Activated CD8-positive, alpha-beta T cell treated with anti-CD3 and anti-CD28 coated beads for 36 hours (primary cell): Measurements from ENCODE around the gene GALNT6. TPM values are rescaled to one million over a fixed set of nuclear protein-coding genes. Genes with fewer than 3 reads are reported as not detected.

ENCODE experiments used
- ATAC-seq: fragments of 200-7000 bp; cut with Tn5 transposase; one replicate; pipeline ENCODE4 v1.10.0; 2021; ENCODE audit warnings: mild to moderate bottlenecking, moderate library complexity
- CTCF ChIA-PET: fragments of 350-600 bp; sonication (Branson Sonifier 250); formaldehyde crosslinking; loops from one replicate; lab custom pipeline; 2021; ENCODE audit warnings: antibody characterized with exemption; lab: Charles Lee
- POLR2A ChIA-PET: fragments of 350-600 bp; sonication (Branson Sonifier 250); formaldehyde crosslinking; loops from one replicate; lab custom pipeline; 2021; ENCODE audit warnings: antibody characterized with exemption; lab: Charles Lee
- DNase-seq: peaks from one replicate; pipeline ENCODE4 v3.0.0-alpha.2; 2020
- H3K27ac Mint-ChIP-seq: one replicate; pipeline ENCODE4 v1.8.0; 2021; ENCODE audit warnings: mild to moderate bottlenecking, mixed read lengths
- H3K27me3 Mint-ChIP-seq: one replicate; pipeline ENCODE4 v1.8.0; 2021; ENCODE audit warnings: mixed read lengths
- H3K36me3 Mint-ChIP-seq: one replicate; pipeline ENCODE4 v1.8.0; 2021; ENCODE audit warnings: low read depth, mixed read lengths
- H3K4me1 Mint-ChIP-seq: one replicate; pipeline ENCODE4 v1.8.0; 2021; ENCODE audit warnings: low read depth, mixed read lengths
- H3K4me3 Mint-ChIP-seq: one replicate; pipeline ENCODE4 v1.8.0; 2021; ENCODE audit warnings: mild to moderate bottlenecking, moderate library complexity, mixed read lengths
- H3K9me3 Mint-ChIP-seq: one replicate; pipeline ENCODE4 v1.8.0; 2021; ENCODE audit warnings: mixed read lengths
- intact Hi-C: fragments of 100-400 bp; cut with micrococcal nuclease; formaldehyde crosslinking; loops from one replicate; pipeline ENCODE4 v1.10.0; 2022
- total RNA-seq, 2 experiments: library from RNA; stranded (reverse); gene quantifications; one replicate each; pipeline ENCODE4 v1.2.3, GENCODE V29; 2021
- TF ChIP-seq, protein P1 (sequence below): fragments of 200-600 bp; IDR thresholded peaks from one replicate; pipeline ENCODE4 v1.8.0; 2022; ENCODE audit warnings: antibody characterized with exemption, mild to moderate bottlenecking

GALNT6 gene
- total RNA-seq, 2 experiments from 2014 or later = 18.0 to 22.3 TPM

DNA sequence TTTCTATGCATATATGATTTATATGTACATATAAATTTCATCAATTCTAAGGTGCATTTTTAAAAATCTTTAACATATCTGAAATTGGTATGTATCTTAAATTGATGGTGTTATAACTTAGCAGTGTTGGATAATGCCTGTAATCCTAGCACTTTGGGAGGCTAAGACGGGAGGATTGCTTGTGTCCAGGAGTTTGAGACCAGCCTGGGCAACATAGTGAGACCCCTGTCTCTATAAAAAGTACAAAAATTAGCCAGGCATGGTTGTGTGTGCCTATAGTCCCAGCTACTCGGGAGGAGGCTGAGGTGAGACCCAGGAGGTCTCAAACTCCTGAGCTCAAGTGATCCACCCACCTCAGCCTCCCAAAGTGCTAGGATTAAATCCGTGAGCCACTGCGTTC lies 6.5 kb upstream of the GALNT6 start:
- Mint-ChIP-seq H3K9me3 (no peaks in the 10 kb centered on the region), H3K36me3 (no peaks in the 10 kb centered on the region), H3K27me3 (no peaks in the 10 kb centered on the region), H3K4me3 (no peak overlapping the region), H3K27ac (no peak overlapping the region), H3K4me1 (peaks cover 36% of the 10 kb centered on the region)
- ChIA-PET CTCF (interaction anchor here (2.3 kb wide), 1 partner anchor 23 kb away, joined by 6 read pairs; no protein-coding TSS in a partner anchor), POLR2A (interaction anchor here (0.6 kb wide), 1 partner anchor 1681 kb away, joined by 3 read pairs; the partner anchor contains the start of gene SPRYD3)
- ATAC-seq (no peak), DNase-seq (no peak)
- intact Hi-C loops = no loop called here
- TF ChIP-seq, protein P1, sequence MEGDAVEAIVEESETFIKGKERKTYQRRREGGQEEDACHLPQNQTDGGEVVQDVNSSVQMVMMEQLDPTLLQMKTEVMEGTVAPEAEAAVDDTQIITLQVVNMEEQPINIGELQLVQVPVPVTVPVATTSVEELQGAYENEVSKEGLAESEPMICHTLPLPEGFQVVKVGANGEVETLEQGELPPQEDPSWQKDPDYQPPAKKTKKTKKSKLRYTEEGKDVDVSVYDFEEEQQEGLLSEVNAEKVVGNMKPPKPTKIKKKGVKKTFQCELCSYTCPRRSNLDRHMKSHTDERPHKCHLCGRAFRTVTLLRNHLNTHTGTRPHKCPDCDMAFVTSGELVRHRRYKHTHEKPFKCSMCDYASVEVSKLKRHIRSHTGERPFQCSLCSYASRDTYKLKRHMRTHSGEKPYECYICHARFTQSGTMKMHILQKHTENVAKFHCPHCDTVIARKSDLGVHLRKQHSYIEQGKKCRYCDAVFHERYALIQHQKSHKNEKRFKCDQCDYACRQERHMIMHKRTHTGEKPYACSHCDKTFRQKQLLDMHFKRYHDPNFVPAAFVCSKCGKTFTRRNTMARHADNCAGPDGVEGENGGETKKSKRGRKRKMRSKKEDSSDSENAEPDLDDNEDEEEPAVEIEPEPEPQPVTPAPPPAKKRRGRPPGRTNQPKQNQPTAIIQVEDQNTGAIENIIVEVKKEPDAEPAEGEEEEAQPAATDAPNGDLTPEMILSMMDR = no peak

GRCh38 chr12:51395283-51396230 lies 4.4 kb upstream of the GALNT6 start:
- H3K27ac Mint-ChIP-seq = peak overlapping the region; percentile 89
- H3K27me3 Mint-ChIP-seq = no peaks in the 10 kb centered on the region
- DNase-seq = peak; percentile 70
- ChIA-PET POLR2A (interaction anchor here (0.7 to 1.5 kb wide), 6 partner anchors 8 to 1390 kb away, joined by 3 to 6 read pairs (median 3); no protein-coding TSS in a partner anchor), CTCF (interaction anchor here (0.7 to 1.9 kb wide), 7 partner anchors 25 to 630 kb away, joined by 3 to 12 read pairs (median 3); no protein-coding TSS in a partner anchor)
- peak; percentile 53 for ATAC-seq
- no peaks in the 10 kb centered on the region for H3K9me3 Mint-ChIP-seq
- H3K4me1 Mint-ChIP-seq = peaks cover 43% of the 10 kb centered on the region
- H3K4me3 Mint-ChIP-seq = peak overlapping the region; percentile 58
- TF ChIP-seq, protein P1 = no peak
- intact Hi-C loops = no loop called here
- peaks cover 2% of the 10 kb centered on the region for H3K36me3 Mint-ChIP-seq

DNA sequence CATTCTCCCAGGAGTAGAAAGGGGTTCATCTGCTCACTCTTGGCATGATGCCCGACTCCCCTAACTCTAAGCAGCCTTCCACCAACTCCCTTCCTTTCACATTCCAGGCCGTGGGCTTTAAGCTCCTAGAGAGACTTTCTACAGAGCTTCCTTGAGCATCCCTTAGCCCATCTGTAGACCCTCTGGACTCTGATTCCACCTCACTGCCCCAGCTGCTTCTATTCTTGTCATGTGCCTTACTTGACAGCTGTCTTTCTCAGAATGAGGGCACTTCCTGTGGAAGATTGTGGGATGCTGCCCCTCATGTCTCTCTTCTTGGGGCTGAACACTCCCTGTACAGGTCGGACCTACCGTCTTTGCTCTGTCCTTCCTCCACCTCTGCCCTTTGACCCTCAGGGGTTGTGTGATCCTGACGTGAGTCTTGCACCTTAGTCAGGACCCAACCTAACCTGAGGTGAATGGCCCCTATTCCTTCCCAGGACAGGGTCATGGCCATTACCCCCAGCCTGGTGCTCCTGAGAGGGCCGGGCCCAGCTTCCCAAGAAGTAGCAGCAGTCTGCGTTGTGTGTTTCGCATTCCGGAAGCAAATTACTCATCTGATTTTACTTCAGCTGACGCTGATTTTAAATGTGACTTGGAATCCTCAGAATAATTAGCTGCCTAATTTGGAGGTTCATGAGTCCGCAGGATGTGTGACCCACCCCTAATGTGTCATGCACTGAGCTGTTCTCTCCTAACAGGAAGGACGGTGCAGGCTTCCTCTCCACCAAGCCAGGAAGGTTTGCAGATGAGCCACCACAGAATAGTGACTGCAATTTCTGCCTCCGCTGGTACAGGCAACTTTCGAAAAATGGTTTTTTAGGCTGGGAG lies 2.7 kb upstream of the GALNT6 start:
- Mint-ChIP-seq H3K27ac (peak overlapping the region; percentile 89), H3K4me3 (peak overlapping the region; percentile 89), H3K4me1 (peaks cover 57% of the 10 kb centered on the region), H3K36me3 (peaks cover 5% of the 10 kb centered on the region), H3K27me3 (no peaks in the 10 kb centered on the region), H3K9me3 (no peaks in the 10 kb centered on the region)
- POLR2A ChIA-PET = interaction anchor here (0.6 to 1.5 kb wide), 5 partner anchors 8 to 426 kb away, joined by 3 to 4 read pairs (median 3); no protein-coding TSS in a partner anchor
- intact Hi-C loops = no loop called here
- DNase-seq (peak; percentile 76), ATAC-seq (peak; percentile 56)
- CTCF ChIA-PET = interaction anchor here (0.6 to 1.9 kb wide), 6 partner anchors 13 to 632 kb away, joined by 3 to 7 read pairs (median 3); no protein-coding TSS in a partner anchor
- TF ChIP-seq, protein P1 = no peak

DNA sequence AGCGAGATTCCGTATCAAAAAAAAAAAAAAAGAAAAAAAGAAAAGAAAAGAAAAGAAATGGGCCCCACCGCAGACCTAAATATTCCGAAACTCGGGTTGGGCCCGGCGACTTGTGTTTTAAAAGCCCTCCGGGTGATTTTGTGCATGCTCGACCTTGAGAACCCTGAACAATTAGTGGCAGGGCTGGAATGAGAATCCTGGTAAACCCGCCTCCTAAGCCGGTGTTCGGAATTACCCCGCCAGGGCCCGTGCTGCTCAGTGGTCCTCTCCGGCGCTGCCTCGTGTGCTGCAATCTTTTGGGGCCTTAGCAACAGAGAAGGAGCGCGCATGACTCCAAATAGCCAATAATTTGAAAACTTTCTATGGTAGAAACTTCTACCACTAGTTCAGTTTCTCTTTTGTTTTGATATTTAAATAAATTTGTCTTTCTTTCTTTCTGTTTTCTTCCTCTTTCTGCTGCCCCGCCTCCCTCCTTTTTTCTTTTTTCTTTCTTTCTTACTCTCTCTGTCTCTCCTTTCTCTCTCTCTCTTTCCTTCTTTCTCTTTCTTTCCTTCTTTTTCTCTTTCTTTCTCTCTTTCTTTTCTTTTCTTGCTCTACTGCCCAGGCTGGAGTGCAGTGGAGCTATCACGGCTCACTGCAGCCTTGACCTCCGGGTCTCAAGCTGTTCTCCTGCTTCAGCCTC lies 1.5 kb upstream of the GALNT6 start:
- TF ChIP-seq, protein P1 = no peak
- Mint-ChIP-seq H3K27me3 (no peaks in the 10 kb centered on the region), H3K4me1 (peaks cover 68% of the 10 kb centered on the region), H3K4me3 (peak overlapping the region; percentile 89), H3K9me3 (no peaks in the 10 kb centered on the region), H3K36me3 (peaks cover 7% of the 10 kb centered on the region), H3K27ac (peak overlapping the region; percentile 89)
- CTCF ChIA-PET = interaction anchor here (1.0 to 1.4 kb wide), 2 partner anchors 11 to 29 kb away, joined by 3 read pairs; no protein-coding TSS in a partner anchor
- intact Hi-C loops = no loop called here
- DNase-seq (peak; percentile 62), ATAC-seq (no peak)
- POLR2A ChIA-PET = interaction anchor here (0.6 to 4.6 kb wide), 6 partner anchors 9 to 596 kb away, joined by 3 to 30 read pairs (median 3); no protein-coding TSS in a partner anchor
